Common myeloid progenitor, CD34-positive (primary cell): ENCODE measurements around the gene ZNHIT3.

Source experiments
- CTCF ChIA-PET: fragments of 350-600 bp; sonication (Branson Sonifier 250); formaldehyde crosslinking; loops from one replicate; lab custom pipeline; 2021; ENCODE audit warnings: antibody characterized with exemption; lab: Charles Lee
- POLR2A ChIA-PET: fragments of 350-600 bp; sonication (Branson Sonifier 250); formaldehyde crosslinking; loops from one replicate; lab custom pipeline; 2021; ENCODE audit warnings: antibody characterized with exemption; lab: Charles Lee
- DNase-seq, 3 donors: peaks; one replicate each; pipeline versions ENCODE4 v3.0.0 to v3.0.0-alpha.2; 2013
- H3K27ac ChIP-seq, 2 experiments: 1 replicate in 1 of 2; 2 replicates in 1 of 2; pipeline ENCODE4 v1.7.0; 2013; ENCODE audit warnings: inconsistent platforms in 2 of 2, low read length in 2 of 2, mild to moderate bottlenecking in 2 of 2, low read depth in 1 of 2, moderate library complexity in 1 of 2; ENCODE audit not compliant: severe bottlenecking in 2 of 2, insufficient read depth in 1 of 2, poor library complexity in 1 of 2
- H3K27me3 ChIP-seq, 5 experiments: replicated peaks in 2 of 5; 1 replicate in 3 of 5; 2 replicates in 2 of 5; pipeline versions ENCODE4 v1.6.1 to v1.7.0; 2013; ENCODE audit warnings: low read length in 4 of 5, mild to moderate bottlenecking in 2 of 5, moderate library complexity in 2 of 5, inconsistent platforms in 1 of 5; ENCODE audit not compliant: insufficient read depth in 5 of 5, control insufficient read depth in 4 of 5
- H3K36me3 ChIP-seq, 4 experiments: 1 replicate in 2 of 4; 2 replicates in 2 of 4; pipeline versions ENCODE4 v1.6.1 to v1.7.0; 2013; ENCODE audit warnings: low read length in 3 of 4, control low read depth in 1 of 4, mild to moderate bottlenecking in 1 of 4; ENCODE audit not compliant: control insufficient read depth in 4 of 4, insufficient read depth in 4 of 4
- H3K4me1 ChIP-seq, 4 experiments: 1 replicate in 3 of 4; 2 replicates in 1 of 4; pipeline versions ENCODE4 v1.6.1 to v1.7.1; 2013; ENCODE audit warnings: low read length in 3 of 4, mild to moderate bottlenecking in 3 of 4, control low read depth in 1 of 4, inconsistent platforms in 1 of 4, moderate library complexity in 1 of 4; ENCODE audit not compliant: control insufficient read depth in 4 of 4, insufficient read depth in 4 of 4; ENCODE audit errors: control extremely low read depth in 1 of 4
- H3K4me3 ChIP-seq, 7 experiments: 1 replicate in 4 of 7; 2 replicates in 3 of 7; pipeline versions ENCODE4 v1.5.1 to v1.7.0; 2013; ENCODE audit warnings: mild to moderate bottlenecking in 7 of 7, low read length in 6 of 7, moderate library complexity in 6 of 7, inconsistent platforms in 2 of 7, low read depth in 2 of 7, control low read depth in 1 of 7; ENCODE audit not compliant: insufficient read depth in 4 of 7, control insufficient read depth in 1 of 7; ENCODE audit errors: extremely low read depth in 1 of 7
- H3K9me3 ChIP-seq, 5 experiments: 1 replicate in 4 of 5; 2 replicates in 1 of 5; pipeline versions ENCODE4 v1.6.1 to v1.7.1; 2013; ENCODE audit warnings: low read length in 4 of 5, mild to moderate bottlenecking in 2 of 5, inconsistent platforms in 1 of 5, low read depth in 1 of 5, moderate library complexity in 1 of 5; ENCODE audit not compliant: control insufficient read depth in 4 of 5, insufficient read depth in 2 of 5; ENCODE audit errors: control extremely low read depth in 1 of 5
- WGBS: methylation state at CpG from one replicate; pipeline ENCODE4 v1.1.5; 2013; ENCODE audit not compliant: insufficient coverage; 5-methylcytosine and 5-hydroxymethylcytosine counted together

Gene ZNHIT3

GRCh38 chr17:36509272-36509985 is 22.9 kb downstream of the ZNHIT3 start:
- H3K36me3 ChIP-seq = peaks cover 0 to 93% (median 60%) of the 10 kb centered on the region in 4 experiments
- no peak overlapping the region for H3K4me3 ChIP-seq
- WGBS = 100% methylated on average over 6 of the region's 9 CpGs
- ChIA-PET CTCF (interaction anchor here (1.5 kb wide), 1 partner anchor 11 kb away, joined by 4 read pairs; no protein-coding TSS in a partner anchor), POLR2A (no interaction called here)
- H3K27ac ChIP-seq = no peak overlapping the region
- H3K9me3 ChIP-seq = no peaks in the 10 kb centered on the region
- no peaks in the 10 kb centered on the region for H3K27me3 ChIP-seq
- DNase-seq = no peak
- no peaks in the 10 kb centered on the region for H3K4me1 ChIP-seq

DNA sequence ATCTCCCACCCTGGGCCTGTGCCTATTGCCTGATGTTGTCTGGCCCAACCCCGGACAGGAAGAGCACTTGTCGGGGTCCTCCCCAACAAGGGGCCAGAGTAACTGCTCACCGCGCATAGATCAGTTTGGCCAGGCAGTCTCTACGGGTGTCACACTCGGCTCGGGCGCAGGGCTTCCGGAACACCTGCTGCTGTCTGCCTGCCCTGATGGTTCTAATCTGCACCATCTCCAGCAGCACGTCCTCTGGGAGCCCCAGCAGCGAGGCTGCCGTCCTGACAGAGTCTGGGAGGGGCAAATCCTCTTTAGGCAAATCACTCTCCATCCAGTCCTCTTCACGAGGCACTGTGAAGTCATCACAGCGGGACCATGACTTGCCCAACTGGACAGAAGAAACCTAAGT is 24.2 kb downstream of the ZNHIT3 start:
- 89% methylated on average over 14 of the region's 14 CpGs for WGBS
- Histone ChIP-seq H3K27me3 (no peaks in the 10 kb centered on the region), H3K4me1 (no peaks in the 10 kb centered on the region), H3K36me3 (peaks cover 0 to 95% (median 58%) of the 10 kb centered on the region in 4 experiments), H3K27ac (no peak overlapping the region), H3K9me3 (no peaks in the 10 kb centered on the region), H3K4me3 (no peak overlapping the region)
- ChIA-PET CTCF (no interaction called here), POLR2A (no interaction called here)
- no peak for DNase-seq

GRCh38 chr17:36511216-36511615 is 24.7 kb downstream of the ZNHIT3 start:
- ChIA-PET CTCF (interaction anchor here (0.7 kb wide), 1 partner anchor 1015 kb away, joined by 3 read pairs; no protein-coding TSS in a partner anchor), POLR2A (no interaction called here)
- no peak for DNase-seq
- Histone ChIP-seq H3K27me3 (no peaks in the 10 kb centered on the region), H3K4me3 (no peak overlapping the region), H3K36me3 (peaks cover 0 to 95% (median 55%) of the 10 kb centered on the region in 4 experiments), H3K9me3 (no peaks in the 10 kb centered on the region), H3K4me1 (no peaks in the 10 kb centered on the region), H3K27ac (no peak overlapping the region)
- WGBS = 94% methylated on average over 2 of the region's 6 CpGs

GRCh38 chr17:36512641-36513040 is 26.2 kb downstream of the ZNHIT3 start:
- Histone ChIP-seq H3K4me3 (no peak overlapping the region), H3K27ac (no peak overlapping the region), H3K36me3 (peaks cover 0 to 89% (median 47%) of the 10 kb centered on the region in 4 experiments), H3K4me1 (no peaks in the 10 kb centered on the region), H3K27me3 (no peaks in the 10 kb centered on the region), H3K9me3 (no peaks in the 10 kb centered on the region)
- CTCF ChIA-PET = no interaction called here
- WGBS = 100% methylated on average over 3 of the region's 5 CpGs
- POLR2A ChIA-PET = interaction anchor here (0.6 kb wide), 1 partner anchor 23 kb away, joined by 3 read pairs; no protein-coding TSS in a partner anchor
- DNase-seq = no peak

DNA sequence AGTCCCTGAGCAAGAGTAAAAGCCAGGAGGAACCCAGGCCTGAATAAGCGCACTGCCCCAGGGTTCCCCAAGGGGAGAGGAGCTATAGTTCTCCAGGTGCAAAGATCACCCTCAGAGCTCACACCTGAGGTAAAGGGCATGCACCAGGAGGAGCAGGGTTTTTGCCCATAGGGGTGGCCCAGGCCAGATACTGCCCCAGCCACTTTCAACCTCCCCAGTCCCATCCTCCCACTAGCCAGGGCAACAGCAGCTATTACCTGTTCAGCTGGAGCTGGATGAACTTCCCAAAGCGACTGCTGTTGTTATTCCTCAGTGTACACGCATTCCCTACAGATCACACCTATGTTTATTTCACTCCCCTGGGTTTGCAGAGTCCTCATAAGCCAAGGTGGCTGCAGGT is 28.4 kb downstream of the ZNHIT3 start:
- Histone ChIP-seq H3K4me1 (no peaks in the 10 kb centered on the region), H3K36me3 (peaks cover 0 to 77% (median 40%) of the 10 kb centered on the region in 4 experiments), H3K27ac (no peak overlapping the region), H3K27me3 (no peaks in the 10 kb centered on the region), H3K9me3 (no peaks in the 10 kb centered on the region), H3K4me3 (no peak overlapping the region)
- ChIA-PET POLR2A (no interaction called here), CTCF (interaction anchor here (1.2 kb wide), 1 partner anchor 13 kb away, joined by 3 read pairs; no protein-coding TSS in a partner anchor)
- no peak for DNase-seq
- 94% methylated on average over 3 of the region's 3 CpGs for WGBS

GRCh38 chr17:36515837-36516236 is 29.4 kb downstream of the ZNHIT3 start:
- Histone ChIP-seq H3K27me3 (no peaks in the 10 kb centered on the region), H3K27ac (no peak overlapping the region), H3K9me3 (no peaks in the 10 kb centered on the region), H3K36me3 (peaks cover 3 to 70% (median 42%) of the 10 kb centered on the region in 4 experiments), H3K4me3 (no peak overlapping the region), H3K4me1 (no peaks in the 10 kb centered on the region)
- POLR2A ChIA-PET = no interaction called here
- no peak for DNase-seq
- 100% methylated on average over 1 of the region's 4 CpGs for WGBS
- CTCF ChIA-PET = interaction anchor here (0.5 to 1.2 kb wide), 2 partner anchors 12 to 569 kb away, joined by 3 read pairs; no protein-coding TSS in a partner anchor

DNA sequence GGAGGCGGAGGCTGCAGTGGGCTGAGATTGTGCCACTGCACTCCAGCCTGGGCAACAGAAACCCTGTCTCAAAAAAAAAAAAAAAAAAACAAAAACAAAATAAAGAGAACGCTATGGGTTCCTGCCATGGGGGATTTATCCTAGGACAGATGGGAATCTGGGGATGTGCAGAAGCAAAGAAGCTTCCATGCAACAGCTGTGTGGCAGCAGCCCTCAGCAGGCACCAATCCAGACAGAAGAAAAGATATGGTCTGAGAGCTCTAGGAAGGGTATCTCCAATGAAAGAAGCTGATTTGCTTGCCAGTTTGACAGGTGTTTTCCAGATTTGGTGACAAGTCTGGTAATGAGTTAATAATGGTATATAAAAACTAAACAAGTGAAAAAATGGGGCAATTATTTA is 36.6 kb downstream of the ZNHIT3 start:
- CTCF ChIA-PET = interaction anchor here (3.3 kb wide), 1 partner anchor 11 kb away, joined by 9 read pairs; the partner anchor contains the start of genes MYO19 and PIGW
- no peak for DNase-seq
- no CpG with 5 or more reads among the region's 2 CpGs for WGBS
- peaks cover 20 to 63% (median 54%) of the 10 kb centered on the region in 4 experiments for H3K36me3 ChIP-seq
- H3K27ac ChIP-seq = no peak overlapping the region
- no peaks in the 10 kb centered on the region for H3K9me3 ChIP-seq
- no peaks in the 10 kb centered on the region for H3K27me3 ChIP-seq
- POLR2A ChIA-PET = interaction anchor here (1.8 kb wide), 1 partner anchor 12 kb away, joined by 4 read pairs; the partner anchor contains the start of genes MYO19 and PIGW
- H3K4me3 ChIP-seq = no peak overlapping the region
- no peaks in the 10 kb centered on the region for H3K4me1 ChIP-seq
